HG03103 (cell line): ENCODE measurements around the gene CTSC.
"Not testable (repeated sequence)": the region's sequence is repeated elsewhere in the genome, so short reads cannot be mapped to it uniquely, and the experiment has no call there.

ENCODE experiments used
- ATAC-seq: cut with Tn5 transposase; IDR thresholded peaks from one replicate; pipeline ENCODE4 v1.9.1; 2021; ENCODE audit warnings: low read depth; ENCODE audit not compliant: unreplicated experiment

The CTSC gene

GRCh38 chr11:88322881-88323280 is 14.7 kb downstream of the CTSC start:
- ATAC-seq = not testable (repeated sequence)

DNA sequence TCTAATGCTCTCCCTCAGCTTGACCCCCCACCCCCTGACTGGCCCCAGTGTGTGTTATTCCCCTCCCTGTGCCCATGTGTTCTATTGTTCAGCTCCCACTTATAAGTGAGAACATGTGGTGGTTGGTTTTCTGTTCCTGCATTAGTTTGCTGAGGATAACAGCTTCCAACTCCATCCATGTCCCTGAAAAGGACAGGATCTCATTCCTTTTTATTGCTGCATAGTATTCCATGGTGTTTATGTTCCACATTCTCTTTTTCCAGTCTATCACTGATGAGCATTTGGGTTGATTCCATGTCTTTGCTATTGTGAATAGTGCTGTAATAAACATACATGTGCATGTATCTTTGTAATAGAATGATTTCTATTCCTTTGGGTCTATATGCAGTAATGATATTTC is 16.1 kb downstream of the CTSC start:
- not testable (repeated sequence) for ATAC-seq

DNA sequence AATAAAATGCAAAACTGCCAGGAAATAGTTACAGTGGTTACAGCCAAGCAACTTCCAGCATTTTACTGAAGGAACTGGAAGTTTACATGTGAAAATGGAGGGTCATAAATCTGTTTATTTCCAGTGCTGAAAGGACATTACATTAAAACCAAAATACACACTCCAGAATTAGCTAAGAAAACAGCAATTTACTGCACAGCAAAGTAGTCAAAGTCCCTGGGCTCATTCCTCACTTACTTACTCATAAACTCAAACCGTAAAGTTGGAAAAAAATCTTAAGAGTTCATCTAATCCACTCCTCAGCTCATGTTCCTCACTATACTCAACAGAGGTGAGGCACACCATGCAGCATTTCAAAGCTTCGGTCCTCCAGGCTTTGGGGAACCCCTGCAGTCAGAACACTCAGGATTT is 17.4 kb downstream of the CTSC start:
- ATAC-seq = no peak

DNA sequence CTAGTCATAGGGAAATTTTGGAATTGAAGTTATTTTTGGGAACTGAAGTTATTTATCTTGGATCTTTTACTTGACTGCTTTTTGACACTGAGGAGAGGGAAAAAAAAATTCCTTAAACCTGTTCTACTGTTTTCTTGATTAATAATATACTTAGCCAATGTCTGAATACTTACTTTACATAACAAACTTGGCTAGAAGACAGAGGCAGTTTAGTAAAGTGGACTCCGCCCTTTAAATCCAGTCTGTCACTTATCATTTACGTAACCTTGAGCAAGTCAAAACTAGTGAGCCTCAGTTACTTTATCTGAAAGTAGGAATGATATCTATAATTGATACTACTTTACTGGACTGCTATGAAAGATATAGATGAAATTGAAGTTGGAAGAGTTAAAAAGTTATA is 19.5 kb downstream of the CTSC start:
- no peak for ATAC-seq

GRCh38 chr11:88317536-88317935 is 20.0 kb downstream of the CTSC start:
- no peak for ATAC-seq

- no peak for ATAC-seq
Measured at GRCh38 chr11:88315981-88316441, 21.5 kb downstream of the CTSC start.

- ATAC-seq = no peak
Measured at GRCh38 chr11:88315015-88315414, 22.5 kb downstream of the CTSC start.

DNA sequence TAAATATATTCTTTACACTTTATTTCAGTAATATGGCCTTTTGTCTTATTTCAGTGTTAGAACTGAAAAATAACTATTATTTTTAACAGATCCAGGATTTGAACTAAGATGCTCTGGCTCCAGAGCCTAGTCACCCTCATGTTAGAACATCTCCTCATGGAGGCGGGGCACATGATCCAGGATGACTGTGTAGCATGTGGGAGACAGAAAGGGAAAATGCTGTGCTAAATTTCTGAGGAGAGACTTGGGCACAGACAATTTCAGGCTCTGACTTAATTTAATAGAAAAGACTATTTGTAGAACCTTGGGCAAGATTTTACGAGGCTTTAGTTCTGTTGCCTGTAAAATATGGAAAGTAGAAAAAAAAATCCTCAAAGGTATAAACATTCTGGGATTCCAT is 24.1 kb downstream of the CTSC start:
- no peak for ATAC-seq

DNA sequence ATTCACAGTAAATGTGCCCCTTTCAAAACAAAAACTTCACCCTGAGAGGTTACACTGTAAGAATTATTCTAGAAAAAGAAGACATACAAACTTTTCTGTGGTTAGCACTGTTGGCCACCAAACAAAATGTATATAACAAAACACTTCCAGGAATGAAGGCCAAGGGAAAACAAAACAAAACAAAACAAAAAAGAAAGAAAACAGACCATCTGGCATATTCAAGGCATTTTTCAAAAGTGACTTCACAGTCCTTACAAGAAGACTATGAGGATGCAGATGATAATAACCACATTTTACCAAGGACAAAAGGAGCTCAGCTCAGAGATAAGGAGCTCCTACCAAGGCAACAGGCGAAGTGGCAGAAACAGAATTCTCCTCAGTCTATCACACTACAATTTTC is 24.9 kb downstream of the CTSC start:
- no peak for ATAC-seq

DNA sequence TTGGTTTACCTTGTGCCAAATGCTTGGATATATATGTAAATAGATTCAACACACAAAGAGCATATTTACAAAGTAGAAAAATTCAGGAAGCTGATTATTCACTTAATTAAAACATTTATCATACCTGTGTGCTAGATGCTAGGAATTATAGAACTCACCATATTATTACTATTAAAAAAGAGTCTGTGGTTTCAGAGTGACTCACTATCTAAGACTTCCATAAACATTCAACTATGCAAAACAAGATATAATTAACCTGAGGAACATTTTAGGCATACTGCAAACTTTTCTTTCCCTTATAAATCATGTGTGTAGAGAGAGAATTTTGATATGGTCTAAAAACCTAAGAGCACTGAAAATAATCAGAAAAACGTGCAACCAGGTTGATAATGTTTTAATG is 27.3 kb downstream of the CTSC start:
- ATAC-seq = no peak

DNA sequence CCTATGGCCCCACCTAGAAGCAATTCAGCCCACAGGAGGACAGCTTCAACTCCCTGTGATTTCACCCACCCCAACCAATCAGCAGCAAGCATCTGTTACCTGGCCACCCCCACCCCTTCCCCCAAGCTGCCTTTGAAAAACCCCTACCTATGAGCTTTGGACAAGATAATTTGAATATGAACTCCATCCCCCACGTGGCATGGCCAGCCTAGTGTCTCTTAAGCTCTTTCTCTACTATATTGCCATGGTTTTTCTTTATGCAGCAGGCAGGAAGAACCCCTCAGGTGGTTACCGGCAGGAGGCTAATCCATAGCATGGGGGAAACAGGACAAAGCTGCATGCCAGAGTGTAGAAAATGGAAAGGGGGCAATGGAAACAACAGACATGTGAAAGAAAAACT is 29.0 kb downstream of the CTSC start:
- no peak for ATAC-seq

DNA sequence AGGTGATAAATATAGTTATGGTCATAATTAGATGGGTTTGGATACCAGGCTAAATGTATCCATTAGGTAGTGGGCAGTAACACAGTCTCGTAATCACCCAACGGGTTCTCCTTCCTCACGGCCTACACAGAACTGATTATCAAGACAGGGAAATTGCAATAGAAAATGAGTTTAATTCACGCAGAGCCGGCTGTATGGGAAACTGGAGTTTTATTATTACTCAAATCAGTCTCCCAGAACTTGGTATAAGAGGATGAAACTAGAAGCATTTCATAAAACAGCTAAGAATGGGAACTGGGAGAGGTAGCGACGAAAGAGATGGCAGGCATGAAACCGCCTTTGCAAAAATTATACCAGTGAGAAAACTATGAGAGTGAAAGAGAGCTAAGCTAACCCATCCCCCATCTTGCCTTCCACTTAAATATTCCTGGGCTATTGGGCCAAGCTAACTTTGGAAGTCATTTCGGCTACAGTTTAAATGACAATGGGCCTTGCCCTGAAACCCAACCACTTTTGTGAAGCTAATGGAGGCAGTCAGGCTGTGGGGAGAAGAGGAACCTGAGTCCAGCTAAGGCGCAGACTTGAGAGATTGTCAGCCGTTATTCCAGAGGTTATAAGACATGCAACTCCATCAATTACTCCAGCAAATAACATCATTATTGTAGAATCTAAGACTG is 29.6 kb downstream of the CTSC start:
- peak; percentile 52 for ATAC-seq

GRCh38 chr11:88306785-88307184 is 30.8 kb downstream of the CTSC start:
- ATAC-seq = no peak

- no peak for ATAC-seq
Measured at GRCh38 chr11:88305430-88305829, 32.1 kb downstream of the CTSC start.

- no peak for ATAC-seq
Measured at GRCh38 chr11:88304352-88304751, 33.2 kb downstream of the CTSC start.

- ATAC-seq = no peak
Measured at GRCh38 chr11:88303037-88303436, 34.5 kb downstream of the CTSC start.

DNA sequence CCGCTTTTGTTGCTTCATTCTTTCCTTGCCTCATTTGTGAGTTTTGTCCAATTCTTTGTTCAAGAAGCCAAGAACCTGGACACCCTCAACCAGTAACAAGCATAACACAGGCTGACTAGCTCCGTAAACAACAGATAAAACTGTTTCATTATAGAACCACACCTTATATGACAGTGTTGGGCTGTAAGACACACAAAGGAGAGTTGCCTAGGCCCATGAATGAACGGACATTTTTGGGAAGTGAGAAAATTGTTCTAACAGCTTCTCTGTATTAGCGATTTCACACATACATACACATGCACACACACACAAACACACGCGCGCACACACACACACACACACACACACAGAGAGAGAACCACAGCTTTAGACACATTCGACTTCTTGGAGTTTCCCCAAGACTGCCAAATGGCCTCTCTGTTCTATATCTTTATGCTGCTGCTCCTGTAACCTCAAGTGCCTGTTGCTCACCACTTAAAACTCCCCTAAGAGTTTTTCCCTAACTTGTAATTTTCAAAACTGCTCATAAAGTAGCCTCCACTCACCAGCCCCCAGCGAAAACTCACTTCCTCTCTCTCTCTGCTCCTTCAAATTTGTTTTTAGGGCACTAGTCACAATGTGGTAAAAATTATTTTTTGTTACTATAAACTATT is 35.9 kb downstream of the CTSC start:
- peak; percentile 51 for ATAC-seq

DNA sequence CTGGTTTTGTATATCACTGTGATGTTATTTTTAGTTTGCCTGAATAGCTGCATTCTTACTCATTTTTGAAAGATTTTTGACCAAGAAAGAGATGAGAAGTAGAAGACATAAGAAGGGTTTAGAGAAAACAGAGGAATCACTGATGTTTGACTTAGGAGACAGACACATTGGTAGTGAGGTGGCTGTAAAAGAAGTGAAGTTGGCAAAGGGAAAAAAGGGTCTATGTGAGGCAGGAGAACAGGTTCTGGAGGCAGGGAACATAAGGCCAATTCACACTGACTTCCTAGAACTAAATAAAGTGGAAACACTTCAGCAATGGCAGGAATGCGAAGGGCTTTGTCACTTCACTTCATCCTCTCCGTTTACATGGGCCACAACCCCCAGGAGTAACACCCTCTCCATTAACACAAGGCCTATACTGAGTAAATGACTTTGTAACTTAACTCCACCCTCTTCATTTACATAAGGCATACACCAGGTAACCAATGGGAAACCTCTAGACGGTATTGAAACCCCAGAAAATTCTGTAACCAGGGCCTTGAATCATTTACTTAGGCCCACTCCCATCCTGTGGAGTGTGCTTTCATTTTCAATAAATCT is 36.5 kb downstream of the CTSC start:
- ATAC-seq = peak; percentile 56

GRCh38 chr11:88297863-88298262 is 39.7 kb downstream of the CTSC start:
- ATAC-seq = no peak

DNA sequence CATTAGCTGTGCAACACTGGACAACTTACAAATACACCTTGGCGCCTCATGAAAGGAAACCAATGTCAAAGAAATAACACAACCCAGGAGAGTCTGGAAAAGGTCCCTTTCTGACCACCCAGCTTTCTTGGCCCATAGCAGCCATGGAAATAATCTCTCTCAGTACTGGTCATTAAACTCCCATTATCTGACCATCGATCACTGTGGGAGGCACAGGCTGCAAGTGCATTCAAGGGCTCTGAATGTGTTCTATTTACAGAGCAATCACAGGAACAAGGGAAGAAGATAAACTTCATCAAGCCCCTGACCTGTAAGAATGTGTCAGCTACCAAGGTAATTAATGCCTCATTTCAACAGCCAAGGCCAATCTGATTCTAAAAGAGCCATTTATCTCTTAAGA is 40.1 kb downstream of the CTSC start:
- ATAC-seq = no peak

GRCh38 chr11:88295028-88295427 is 42.5 kb downstream of the CTSC start:
- no peak for ATAC-seq

GRCh38 chr11:88293931-88294330 is 43.6 kb downstream of the CTSC start:
- no peak for ATAC-seq
